Endothelial cell of umbilical vein (primary cell): ENCODE measurements around the gene RGS6. TPM values are rescaled to one million over a fixed set of nuclear protein-coding genes. Genes with fewer than 3 reads are reported as not detected.

Experiments
- BruUV-seq: library from RNA; stranded (reverse); fragments of 400-500 nt; replicated peaks from 2 replicates; lab custom pipeline; 2021; lab: Mats Ljungman, UMichigan
- CTCF ChIA-PET: fragments of 300-600, 350-600 bp; sonication (Branson Sonifier 250); formaldehyde crosslinking; loops from one replicate; lab custom pipeline; 2021; ENCODE audit warnings: antibody characterized with exemption, inconsistent platforms; lab: Charles Lee
- POLR2A ChIA-PET: fragments of 300-600, 350-600 bp; sonication (Branson Sonifier 250); formaldehyde crosslinking; loops from one replicate; lab custom pipeline; 2021; ENCODE audit warnings: antibody characterized with exemption, inconsistent platforms; lab: Charles Lee
- DNase-seq: peaks from one replicate; pipeline ENCODE4 v3.0.0-alpha.2; 2011; ENCODE audit warnings: low read depth, low spot score
- FAIRE-seq: peaks from 2 replicates; lab custom pipeline; 2011; peaks lifted over from hg19 to GRCh38; lab: Jason Lieb, UNC
- H2AFZ ChIP-seq: 2 replicates; pipeline ENCODE4 v1.6.0; 2012; ENCODE audit warnings: low read depth, low read length, control low read depth, inconsistent platforms
- H3K27ac ChIP-seq: 2 replicates; pipeline ENCODE4 v1.5.1; 2011; ENCODE audit warnings: low read depth, mild to moderate bottlenecking, control low read depth, low read length, moderate library complexity; ENCODE audit not compliant: insufficient read depth
- H3K27me3 ChIP-seq, 2 experiments: 2 replicates each; pipeline versions ENCODE4 v1.6.0 to v1.6.1; 2011; ENCODE audit warnings: low read length in 2 of 2, mixed read lengths in 1 of 2; ENCODE audit not compliant: control insufficient read depth in 2 of 2, insufficient read depth in 2 of 2
- H3K36me3 ChIP-seq, 2 experiments: 2 replicates in 1 of 2; 3 replicates in 1 of 2; pipeline ENCODE4 v1.5.1; 2011; ENCODE audit warnings: low read length in 2 of 2, mild to moderate bottlenecking in 1 of 2, moderate library complexity in 1 of 2; ENCODE audit not compliant: control insufficient read depth in 2 of 2, insufficient read depth in 2 of 2; ENCODE audit errors: extremely low read depth in 1 of 2
- H3K4me1 ChIP-seq: 3 replicates; pipeline ENCODE4 v1.5.1; 2011; ENCODE audit warnings: mild to moderate bottlenecking, low read length; ENCODE audit not compliant: control insufficient read depth, insufficient read depth; ENCODE audit errors: extremely low read depth
- H3K4me2 ChIP-seq: 2 replicates; pipeline ENCODE4 v1.6.1; 2011; ENCODE audit warnings: low read length, control low read depth, mixed read lengths; ENCODE audit not compliant: insufficient read depth
- H3K4me3 ChIP-seq, 3 experiments: fragments of 200-600 bp in 1 of 3; sonication (generic), shearing (Covaris generic) in 1 of 3; replicated peaks in 1 of 3; 2 replicates each; pipeline ENCODE4 v1.5.1; 2011 to 2016; ENCODE audit warnings: control low read depth in 3 of 3, low read length in 3 of 3, mild to moderate bottlenecking in 2 of 3, inconsistent platforms in 1 of 3, low read depth in 1 of 3, moderate library complexity in 1 of 3; ENCODE audit not compliant: insufficient read depth in 1 of 3
- H3K79me2 ChIP-seq: 2 replicates; pipeline ENCODE4 v1.6.0; 2012; ENCODE audit warnings: low read length, inconsistent platforms; ENCODE audit not compliant: control insufficient read depth, insufficient read depth
- H3K9ac ChIP-seq: replicated peaks from 2 replicates; pipeline ENCODE3; 2011; ENCODE audit warnings: low read length, control low read depth; ENCODE audit not compliant: insufficient read depth; ENCODE audit errors: extremely low read depth
- H3K9me1 ChIP-seq: replicated peaks from 3 replicates; pipeline ENCODE4 v1.6.0; 2011; ENCODE audit warnings: mild to moderate bottlenecking, low read length; ENCODE audit not compliant: control insufficient read depth, insufficient read depth; ENCODE audit errors: extremely low read depth
- H3K9me3 ChIP-seq: replicated peaks from 2 replicates; pipeline ENCODE4 v1.5.1; 2012; ENCODE audit warnings: low read length, inconsistent platforms; ENCODE audit not compliant: control insufficient read depth, insufficient read depth
- H4K20me1 ChIP-seq: replicated peaks from 2 replicates; pipeline ENCODE3; 2011; ENCODE audit warnings: mild to moderate bottlenecking, low read length; ENCODE audit not compliant: control insufficient read depth, insufficient read depth; ENCODE audit errors: extremely low read depth
- CTCF ChIP-seq, 2 donors: IDR thresholded peaks; 1 replicate in 1 of 2; 2 replicates in 1 of 2; pipeline ENCODE4 v1.5.1; 2011; ENCODE audit warnings: low read length in 2 of 2, mild to moderate bottlenecking in 2 of 2, moderate library complexity in 2 of 2, control low read depth in 1 of 2, inconsistent platforms in 1 of 2, low read depth in 1 of 2; ENCODE audit not compliant: insufficient read depth in 1 of 2; ENCODE audit errors: extremely low read depth in 1 of 2
- EZH2 ChIP-seq: IDR thresholded peaks from 2 replicates; pipeline ENCODE4 v1.6.1; 2012; ENCODE audit warnings: borderline replicate concordance, low read depth, mild to moderate bottlenecking, moderate library complexity, low read length, inconsistent platforms; ENCODE audit not compliant: severe bottlenecking
- FOS ChIP-seq: IDR thresholded peaks from 2 replicates; pipeline ENCODE4 v1.6.1; 2011; ENCODE audit warnings: mild to moderate bottlenecking, low read length, moderate library complexity, borderline replicate concordance; ENCODE audit not compliant: insufficient read depth
- GATA2 ChIP-seq: IDR thresholded peaks from 2 replicates; pipeline ENCODE4 v1.7.0; 2011; ENCODE audit warnings: low read depth, mild to moderate bottlenecking, moderate library complexity, mixed read lengths, low read length; ENCODE audit not compliant: insufficient read length, insufficient read depth
- JUN ChIP-seq: IDR thresholded peaks from 2 replicates; pipeline ENCODE4 v1.6.1; 2011; ENCODE audit warnings: borderline replicate concordance, low read depth; ENCODE audit not compliant: insufficient read length, insufficient read depth
- MAX ChIP-seq: IDR thresholded peaks from 2 replicates; pipeline ENCODE4 v1.6.1; 2011; ENCODE audit not compliant: insufficient read depth, insufficient read length
- MYC ChIP-seq: IDR thresholded peaks from one replicate; pipeline ENCODE4 v1.6.1; 2011; ENCODE audit warnings: mild to moderate bottlenecking, low read depth, low read length
- POLR2A ChIP-seq: IDR thresholded peaks from 2 replicates; pipeline ENCODE4 v1.6.1; 2012; ENCODE audit warnings: low read depth, mild to moderate bottlenecking, control low read depth, low read length
- POLR2AphosphoS5 ChIP-seq: IDR thresholded peaks from 2 replicates; pipeline ENCODE4 v1.6.1; 2012; ENCODE audit warnings: low read depth, mild to moderate bottlenecking, control low read depth, low read length, moderate library complexity; ENCODE audit not compliant: insufficient read depth
- dilution Hi-C: fragments of 300-500 bp; cut with MboI; formaldehyde crosslinking; loops from one replicate; pipeline ENCODE4 v1.15.0; 2019; ENCODE audit warnings: low sequenced_read_pairs; ENCODE audit not compliant: extremely low pct_ligation_motif_present
- intact Hi-C: fragments of 100-400 bp; cut with micrococcal nuclease; formaldehyde crosslinking; loops from one replicate; pipeline ENCODE4 v1.10.0; 2022
- polyA plus RNA-seq, 4 experiments: library from polyadenylated mRNA; depleted of rRNA in 3 of 4; stranded (reverse) in 3 of 4; unstranded in 1 of 4; fragments of >200 nt; gene quantifications; 2 replicates each; pipeline versions ENCODE4 v1.2.1 to v1.2.3, GENCODE V29; 2011 to 2012; ENCODE audit warnings: missing spikeins in 1 of 4
- total RNA-seq: library from RNA; stranded (reverse); gene quantifications from 2 replicates; pipeline ENCODE4 v1.2.3, GENCODE V29; 2021

RGS6 gene
- total and polyA plus RNA-seq, 2 donors (not counting 3 experiments of a cell fraction or from before 2014, with no cell fraction given): not detected

- BruUV-seq: no TSS peak
- H3K27me3 ChIP-seq: no peaks in the 10 kb centered on the region
- dilution Hi-C loops (no loop called here), intact Hi-C loops (no loop called here)
- TF ChIP-seq JUN (no peak), MYC (no peak), FOS (no peak), GATA2 (no peak), EZH2 (no peak), CTCF (IDR thresholded peaks at IDR 0.05; ENCODE audit: extremely low read depth in 1 of 2, insufficient read depth in 1 of 2, low read depth in 1 of 2, low read length in 2 of 2) (no peak), POLR2A (no peak), MAX (no peak), POLR2AphosphoS5 (no peak)
- H3K36me3 ChIP-seq: no peaks in the 10 kb centered on the region
- DNase-seq: no peak
- no peak overlapping the region for H2AFZ ChIP-seq
- H3K27ac ChIP-seq: no peak overlapping the region
- no peak overlapping the region for H3K4me3 ChIP-seq
- H3K9me3 ChIP-seq: no peaks in the 10 kb centered on the region
- ChIA-PET POLR2A (no interaction called here), CTCF (interaction anchor here (0.9 to 2.5 kb wide), 6 partner anchors 10 to 424 kb away, joined by 3 to 19 read pairs (median 4); no protein-coding TSS in a partner anchor)
- no peaks in the 10 kb centered on the region for H3K79me2 ChIP-seq
- H3K9me1 ChIP-seq: no peaks in the 10 kb centered on the region
- no peak overlapping the region for H3K4me2 ChIP-seq
- H3K9ac ChIP-seq: no peak overlapping the region
- peaks cover 10% of the 10 kb centered on the region for H3K4me1 ChIP-seq
- H4K20me1 ChIP-seq: no peaks in the 10 kb centered on the region
- FAIRE-seq: no peak
Observed at GRCh38 chr14:72524295-72524629, 592.0 kb downstream of the RGS6 start.
